Measurements from ENCODE around the gene ZNF764. TPM values are rescaled to one million over a fixed set of nuclear protein-coding genes. Genes with fewer than 3 reads are reported as not detected.

ZNF764 gene
- total RNA-seq (2022; extraction: Qiagen RNA extraction) = 5.1 to 6.1 TPM (median 5.6 TPM) in 5 replicates

GRCh38 chr16:30557957-30558788 lies at the start of gene ZNF764:
Gene ZNF764, minus strand, starts transcription at chr16:30558374. Its CDS starts 192 bp downstream, at chr16:30558182.

GRCh38 chr16:30585400-30586191 lies 27.4 kb upstream of the ZNF764 start, which contains the start of gene ZNF785:
Gene ZNF785, minus strand, starts transcription at chr16:30585697. Its CDS starts 86 bp downstream, at chr16:30585611.

GRCh38 chr16:30571445-30572322 lies 13.5 kb upstream of the ZNF764 start, which contains the start of gene ZNF688:
Gene ZNF688, minus strand, starts transcription at chr16:30571714. Its CDS starts 85 bp downstream, at chr16:30571629.

GRCh38 chr16:30534368-30535105 lies 23.6 kb downstream of the ZNF764 start, which contains the start of gene ZNF747:
Gene ZNF747, minus strand, starts transcription at chr16:30534858. Its CDS starts 179 bp downstream, at chr16:30534679.

GRCh38 chr16:30526137-30526822 lies 31.9 kb downstream of the ZNF764 start, which contains the start of gene ZNF768:
Gene ZNF768, minus strand, starts transcription at chr16:30526566. Its CDS starts 153 bp downstream, at chr16:30526413.

Other genes starting within 250 kb of the ZNF764 start
- 61.2 to 68.0 TPM (median 65.7 TPM) in 5 replicates for gene CD2BP2, start 203.1 kb downstream of the ZNF764 start, total RNA-seq (2022; extraction: Qiagen RNA extraction)
- gene TBC1D10B, start 187.9 kb downstream of the ZNF764 start, total RNA-seq (2022; extraction: Qiagen RNA extraction) = 26.1 to 31.4 TPM (median 28.8 TPM) in 5 replicates
- gene MYL11, start 183.6 kb downstream of the ZNF764 start, total RNA-seq (2022; extraction: Qiagen RNA extraction) = 0.39 to 0.67 TPM in 2 of 5 replicates, not detected in the others
- 0.97 to 2.6 TPM (median 2.1 TPM) in 5 replicates for gene SEPTIN1, start 175.8 kb downstream of the ZNF764 start, total RNA-seq (2022; extraction: Qiagen RNA extraction)
- 12.3 to 13.4 TPM (median 12.9 TPM) in 5 replicates for gene ZNF48, start 163.0 kb downstream of the ZNF764 start, total RNA-seq (2022; extraction: Qiagen RNA extraction)
- gene ZNF771, start 150.8 kb downstream of the ZNF764 start, total RNA-seq (2022; extraction: Qiagen RNA extraction) = 2.9 to 6.5 TPM (median 5.4 TPM) in 5 replicates
- 106 to 133 TPM (median 129 TPM) in 5 replicates for gene DCTPP1, start 128.3 kb downstream of the ZNF764 start, total RNA-seq (2022; extraction: Qiagen RNA extraction)
- gene SEPHS2, start 112.5 kb downstream of the ZNF764 start, total RNA-seq (2022; extraction: Qiagen RNA extraction) = 45.4 to 50.6 TPM (median 46.4 TPM) in 5 replicates
- gene ITGAL, start 85.6 kb downstream of the ZNF764 start, total RNA-seq (2022; extraction: Qiagen RNA extraction) = 0.03 to 0.18 TPM (median 0.09 TPM) in 5 replicates
- gene ZNF768, start 31.8 kb downstream of the ZNF764 start, total RNA-seq (2022; extraction: Qiagen RNA extraction) = 43.1 to 47.3 TPM (median 44.9 TPM) in 5 replicates
- gene ZNF747, start 23.5 kb downstream of the ZNF764 start, total RNA-seq (2022; extraction: Qiagen RNA extraction) = 4.0 to 5.0 TPM (median 4.5 TPM) in 5 replicates
- gene ZNF688, start 13.3 kb upstream of the ZNF764 start, total RNA-seq (2022; extraction: Qiagen RNA extraction) = 5.9 to 6.7 TPM (median 6.1 TPM) in 5 replicates
- not detected in 5 replicates for gene ZNF785, start 27.3 kb upstream of the ZNF764 start, total RNA-seq (2022; extraction: Qiagen RNA extraction)
- 7.5 to 9.3 TPM (median 8.4 TPM) in 5 replicates for gene ZNF689, start 52.0 kb upstream of the ZNF764 start, total RNA-seq (2022; extraction: Qiagen RNA extraction)
- gene PRR14, start 92.6 kb upstream of the ZNF764 start, total RNA-seq (2022; extraction: Qiagen RNA extraction) = 19.7 to 26.6 TPM (median 24.4 TPM) in 5 replicates
- 35.0 to 40.4 TPM (median 39.7 TPM) in 5 replicates for gene FBRS, start 100.1 kb upstream of the ZNF764 start, total RNA-seq (2022; extraction: Qiagen RNA extraction)
- gene SRCAP, start 140.8 kb upstream of the ZNF764 start, total RNA-seq (2022; extraction: Qiagen RNA extraction) = 12.3 to 22.3 TPM (median 21.9 TPM) in 5 replicates
- 21.9 to 27.8 TPM (median 25.2 TPM) in 5 replicates for gene PHKG2, start 190.1 kb upstream of the ZNF764 start, total RNA-seq (2022; extraction: Qiagen RNA extraction)
- gene CFAP119, start 203.7 kb upstream of the ZNF764 start, total RNA-seq (2022; extraction: Qiagen RNA extraction) = 5.2 to 9.2 TPM (median 8.2 TPM) in 5 replicates
- gene RNF40, start 203.9 kb upstream of the ZNF764 start, total RNA-seq (2022; extraction: Qiagen RNA extraction) = 77.1 to 81.7 TPM (median 80.2 TPM) in 5 replicates
- gene ZNF629, start 228.8 kb upstream of the ZNF764 start, total RNA-seq (2022; extraction: Qiagen RNA extraction) = 16.2 to 21.3 TPM (median 17.3 TPM) in 5 replicates